SH-SY5Y (cell line): ENCODE results near the gene HERPUD2.

Experiments used
- GATA2 ChIP-seq: IDR thresholded peaks from 2 replicates; pipeline ENCODE4 v1.6.1; 2011; ENCODE audit warnings: mild to moderate bottlenecking, low read depth, low read length
- GATA3 ChIP-seq: IDR thresholded peaks from 2 replicates; pipeline ENCODE4 v1.6.1; 2011; ENCODE audit warnings: low read depth, mild to moderate bottlenecking, low read length, moderate library complexity

The HERPUD2 gene

GRCh38 chr7:35700865-35701264 is 5.9 kb upstream of the HERPUD2 start:
- TF ChIP-seq GATA2 (no peak), GATA3 (no peak)

- no peak for TF ChIP-seq GATA3
Measured at GRCh38 chr7:35700333-35700732, 5.4 kb upstream of the HERPUD2 start.

- TF ChIP-seq GATA2 (no peak), GATA3 (no peak)
Measured at GRCh38 chr7:35699796-35700305, 4.9 kb upstream of the HERPUD2 start.

GRCh38 chr7:35697414-35698175 is 2.7 kb upstream of the HERPUD2 start:
- TF ChIP-seq GATA3 (no peak), GATA2 (no peak)

GRCh38 chr7:35695987-35696386 is 1.1 kb upstream of the HERPUD2 start:
- TF ChIP-seq GATA3 (no peak), GATA2 (no peak)

- TF ChIP-seq GATA2 (no peak), GATA3 (no peak)
Measured at GRCh38 chr7:35695473-35695850, 527 bp upstream of the HERPUD2 start.

GRCh38 chr7:35694161-35694783 is 663 bp downstream of the HERPUD2 start:
- no peak for TF ChIP-seq GATA3
- TF ChIP-seq GATA2, result no peak

- TF ChIP-seq GATA2, result no peak
- TF ChIP-seq GATA3, result no peak
Measured at GRCh38 chr7:35691827-35692307, 3.1 kb downstream of the HERPUD2 start.

GRCh38 chr7:35691366-35691765 is 3.6 kb downstream of the HERPUD2 start:
- TF ChIP-seq GATA2 (no peak), GATA3 (no peak)

GRCh38 chr7:35685781-35686180 is 9.2 kb downstream of the HERPUD2 start:
- no peak for TF ChIP-seq GATA2
- no peak for TF ChIP-seq GATA3

GRCh38 chr7:35681231-35682029 is 13.5 kb downstream of the HERPUD2 start:
- no peak for TF ChIP-seq GATA2
- TF ChIP-seq GATA3, result no peak

- TF ChIP-seq GATA2 (no peak), GATA3 (no peak)
Measured at GRCh38 chr7:35680403-35681013, 14.4 kb downstream of the HERPUD2 start.

- TF ChIP-seq GATA3, result no peak
- no peak for TF ChIP-seq GATA2
Measured at GRCh38 chr7:35677582-35678356, 17.2 kb downstream of the HERPUD2 start.

- TF ChIP-seq GATA3 (no peak), GATA2 (no peak)
Measured at GRCh38 chr7:35676211-35676610, 18.7 kb downstream of the HERPUD2 start.
